Measurements from ENCODE around the gene FAM210B.
"Not testable (repeated sequence)": the region's sequence is repeated elsewhere in the genome, so short reads cannot be mapped to it uniquely, and the experiment has no call there.

DNA sequence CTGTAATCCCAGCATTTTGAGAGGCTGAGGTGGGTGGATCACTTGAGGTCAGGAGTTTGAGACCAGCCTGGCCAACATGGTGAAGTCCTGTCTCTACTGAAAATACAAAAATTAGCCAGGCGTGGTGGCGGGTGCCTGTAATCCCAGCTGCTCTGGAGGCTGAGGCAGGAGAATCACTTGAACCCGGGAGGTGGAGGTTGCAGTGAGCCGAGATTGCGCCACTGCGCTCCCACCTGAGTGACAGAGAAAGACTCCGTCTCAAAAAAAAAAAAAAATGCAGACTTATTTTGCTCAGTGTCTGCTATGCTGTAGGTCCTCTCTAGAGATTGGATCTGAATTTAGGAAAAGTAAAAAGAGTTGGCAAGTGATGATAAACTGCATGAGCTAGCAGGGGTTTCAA is 52.5 kb downstream of the FAM210B start:
- TF ChIP-seq, protein P1, sequence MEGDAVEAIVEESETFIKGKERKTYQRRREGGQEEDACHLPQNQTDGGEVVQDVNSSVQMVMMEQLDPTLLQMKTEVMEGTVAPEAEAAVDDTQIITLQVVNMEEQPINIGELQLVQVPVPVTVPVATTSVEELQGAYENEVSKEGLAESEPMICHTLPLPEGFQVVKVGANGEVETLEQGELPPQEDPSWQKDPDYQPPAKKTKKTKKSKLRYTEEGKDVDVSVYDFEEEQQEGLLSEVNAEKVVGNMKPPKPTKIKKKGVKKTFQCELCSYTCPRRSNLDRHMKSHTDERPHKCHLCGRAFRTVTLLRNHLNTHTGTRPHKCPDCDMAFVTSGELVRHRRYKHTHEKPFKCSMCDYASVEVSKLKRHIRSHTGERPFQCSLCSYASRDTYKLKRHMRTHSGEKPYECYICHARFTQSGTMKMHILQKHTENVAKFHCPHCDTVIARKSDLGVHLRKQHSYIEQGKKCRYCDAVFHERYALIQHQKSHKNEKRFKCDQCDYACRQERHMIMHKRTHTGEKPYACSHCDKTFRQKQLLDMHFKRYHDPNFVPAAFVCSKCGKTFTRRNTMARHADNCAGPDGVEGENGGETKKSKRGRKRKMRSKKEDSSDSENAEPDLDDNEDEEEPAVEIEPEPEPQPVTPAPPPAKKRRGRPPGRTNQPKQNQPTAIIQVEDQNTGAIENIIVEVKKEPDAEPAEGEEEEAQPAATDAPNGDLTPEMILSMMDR (IDR thresholded peaks at IDR 0.05): not testable (repeated sequence)
- not testable (repeated sequence) for TF ChIP-seq POLR2A (IDR thresholded peaks at IDR 0.05)

Measured in thyroid gland (tissue), 4 donors.